Activated T-cell treated with anti-CD3 and anti-CD28 coated beads for 24 hours (primary cell): ENCODE measurements around the gene ANKRD65.
"Not testable (repeated sequence)": the region's sequence is repeated elsewhere in the genome, so short reads cannot be mapped to it uniquely, and the experiment has no call there.

Experiments
- DNase-seq: peaks from one replicate; pipeline ENCODE4 v3.0.0-alpha.2; 2020; ENCODE audit warnings: low read depth

Gene ANKRD65

GRCh38 chr1:1370094-1370493, 51.0 kb downstream of the ANKRD65 start:
- DNase-seq = not testable (repeated sequence)
